SIG-M5 treated with dmso at 0.1 percent for 504 hours (cell line): ENCODE measurements around the gene HMG20A.

Experiments used
- DNase-seq: peaks from one replicate; lab custom pipeline; 2025; ENCODE audit not compliant: unreplicated experiment; lab: John Stamatoyannopoulos, UW

HMG20A gene

GRCh38 chr15:77425104-77425503, 4.4 kb downstream of the HMG20A start:
- DNase-seq, result no peak

GRCh38 chr15:77426377-77426776, 5.7 kb downstream of the HMG20A start:
- no peak for DNase-seq

GRCh38 chr15:77426871-77427270, 6.2 kb downstream of the HMG20A start:
- DNase-seq, result no peak

- DNase-seq, result no peak
These were observed 9.5 kb downstream of the HMG20A start for GRCh38 chr15:77430213-77430612.

- DNase-seq, result no peak
These were observed 10.0 kb downstream of the HMG20A start for GRCh38 chr15:77430652-77431051.

- DNase-seq, result no peak
These were observed 16.1 kb downstream of the HMG20A start for GRCh38 chr15:77436822-77437221.

- no peak for DNase-seq
These were observed 16.6 kb downstream of the HMG20A start for GRCh38 chr15:77437264-77437663.

GRCh38 chr15:77440378-77440999, 19.8 kb downstream of the HMG20A start:
- DNase-seq, result no peak

- DNase-seq, result no peak
These were observed 26.2 kb downstream of the HMG20A start for GRCh38 chr15:77446840-77447390.

- DNase-seq, result no peak
These were observed 33.6 kb downstream of the HMG20A start for GRCh38 chr15:77454265-77454664.

- no peak for DNase-seq
These were observed 34.3 kb downstream of the HMG20A start for GRCh38 chr15:77454951-77455350.

- no peak for DNase-seq
These were observed 35.1 kb downstream of the HMG20A start for GRCh38 chr15:77455696-77456321.

GRCh38 chr15:77456746-77457145, 36.1 kb downstream of the HMG20A start:
- DNase-seq, result no peak

- no peak for DNase-seq
These were observed 36.7 kb downstream of the HMG20A start for GRCh38 chr15:77457191-77457904.

- no peak for DNase-seq
These were observed 37.2 kb downstream of the HMG20A start for GRCh38 chr15:77457905-77458265.

GRCh38 chr15:77459031-77459430, 38.3 kb downstream of the HMG20A start:
- DNase-seq, result no peak

GRCh38 chr15:77461486-77461885, 40.8 kb downstream of the HMG20A start:
- no peak for DNase-seq

- DNase-seq, result no peak
These were observed 43.6 kb downstream of the HMG20A start for GRCh38 chr15:77464129-77464865.

GRCh38 chr15:77466521-77466920, 45.8 kb downstream of the HMG20A start:
- DNase-seq, result no peak

GRCh38 chr15:77468896-77469295, 48.2 kb downstream of the HMG20A start:
- DNase-seq, result no peak

- no peak for DNase-seq
These were observed 49.5 kb downstream of the HMG20A start for GRCh38 chr15:77470235-77470634.
